HEK293 (cell line): Measurements from ENCODE around the gene TRAF6.

Experiments used
- GLI4 ChIP-seq: fragments of 450-650 bp; formaldehyde crosslinking; IDR thresholded peaks from 2 replicates; pipeline ENCODE4 v1.5.1; 2016; ENCODE audit warnings: missing biosample characterization, missing genetic modification characterization
- HIC1 ChIP-seq: fragments of 450-650 bp; formaldehyde crosslinking; IDR thresholded peaks from 2 replicates; pipeline ENCODE4 v1.5.1; 2016; ENCODE audit warnings: missing biosample characterization, missing genetic modification characterization
- KLF17 ChIP-seq: fragments of 450-650 bp; formaldehyde crosslinking; IDR thresholded peaks from 2 replicates; pipeline ENCODE4 v1.5.1; 2016; ENCODE audit warnings: missing biosample characterization, missing genetic modification characterization
- KLF9 ChIP-seq: fragments of 450-650 bp; formaldehyde crosslinking; IDR thresholded peaks from 2 replicates; pipeline ENCODE4 v1.5.1; 2016; ENCODE audit warnings: missing biosample characterization, missing genetic modification characterization, low read depth
- SP2 ChIP-seq: fragments of 450-650 bp; formaldehyde crosslinking; IDR thresholded peaks from 2 replicates; pipeline ENCODE4 v1.5.1; 2016; ENCODE audit warnings: missing biosample characterization, missing genetic modification characterization
- ZBTB7A ChIP-seq: fragments of 450-650 bp; formaldehyde crosslinking; IDR thresholded peaks from 2 replicates; pipeline ENCODE4 v1.5.1; 2016; ENCODE audit warnings: low read depth, missing biosample characterization, missing genetic modification characterization
- ZFP69B ChIP-seq: fragments of 450-650 bp; formaldehyde crosslinking; IDR thresholded peaks from 2 replicates; pipeline ENCODE4 v1.5.1; 2016; ENCODE audit warnings: missing biosample characterization, missing genetic modification characterization
- ZIC2 ChIP-seq: fragments of 450-650 bp; formaldehyde crosslinking; IDR thresholded peaks from 2 replicates; pipeline ENCODE4 v1.5.1; 2016; ENCODE audit warnings: missing biosample characterization, missing genetic modification characterization
- ZNF16 ChIP-seq: fragments of 450-650 bp; formaldehyde crosslinking; IDR thresholded peaks from 2 replicates; pipeline ENCODE4 v1.5.1; 2016; ENCODE audit warnings: low read depth, missing biosample characterization, missing genetic modification characterization
- ZNF18 ChIP-seq: fragments of 450-650 bp; formaldehyde crosslinking; IDR thresholded peaks from 2 replicates; pipeline ENCODE4 v1.5.1; 2016; ENCODE audit warnings: missing biosample characterization, missing genetic modification characterization
- ZNF2 ChIP-seq: fragments of 450-650 bp; formaldehyde crosslinking; IDR thresholded peaks from 2 replicates; pipeline ENCODE4 v1.5.1; 2016; ENCODE audit warnings: missing biosample characterization, missing genetic modification characterization
- ZNF274 ChIP-seq, 2 experiments: fragments of 200-500 bp in 1 of 2; fragments of 450-650 bp in 1 of 2; sonication (Bioruptor generic) in 1 of 2; formaldehyde crosslinking in 1 of 2; IDR thresholded peaks; 2 replicates each; pipeline versions ENCODE4 v1.5.1 to v1.6.1; 2014 to 2016; ENCODE audit warnings: borderline replicate concordance in 1 of 2, inconsistent platforms in 1 of 2, low read length in 1 of 2, missing biosample characterization in 1 of 2, missing genetic modification characterization in 1 of 2
- ZNF292 ChIP-seq: fragments of 450-650 bp; formaldehyde crosslinking; IDR thresholded peaks from 2 replicates; pipeline ENCODE4 v1.5.1; 2016; ENCODE audit warnings: low read depth, missing biosample characterization, missing genetic modification characterization, borderline replicate concordance
- ZNF335 ChIP-seq: fragments of 450-650 bp; formaldehyde crosslinking; conservative IDR thresholded peaks from 2 replicates; pipeline ENCODE4 v1.5.1; 2016; ENCODE audit warnings: missing biosample characterization, missing genetic modification characterization
- ZNF513 ChIP-seq: fragments of 450-650 bp; IDR thresholded peaks from 2 replicates; pipeline ENCODE4 v1.5.1; 2018; ENCODE audit warnings: missing biosample characterization, missing genetic modification characterization
- ZNF571 ChIP-seq: fragments of 450-650 bp; formaldehyde crosslinking; IDR thresholded peaks from 2 replicates; pipeline ENCODE4 v1.5.0; 2017; ENCODE audit warnings: missing biosample characterization, missing genetic modification characterization
- ZNF629 ChIP-seq: fragments of 450-650 bp; formaldehyde crosslinking; IDR thresholded peaks from 2 replicates; pipeline ENCODE4 v1.5.1; 2017; ENCODE audit warnings: missing biosample characterization, missing genetic modification characterization
- ZNF645 ChIP-seq: fragments of 450-650 bp; formaldehyde crosslinking; IDR thresholded peaks from 2 replicates; pipeline ENCODE4; 2016; ENCODE audit warnings: missing biosample characterization, missing genetic modification characterization
- ZNF791 ChIP-seq: fragments of 450-650 bp; formaldehyde crosslinking; IDR thresholded peaks from 2 replicates; pipeline ENCODE4 v1.5.1; 2016; ENCODE audit warnings: missing biosample characterization, missing genetic modification characterization

The TRAF6 gene

GRCh38 chr11:36469881-36470802 lies 39.9 kb downstream of the TRAF6 start (continued):
- TF ChIP-seq ZNF274 (IDR thresholded peaks at IDR 0.05; ENCODE audit: low read length): no peak
- no peak for TF ChIP-seq ZNF274 (tag by site-specific recombination; IDR thresholded peaks at IDR 0.05; ENCODE audit: borderline replicate concordance)
- TF ChIP-seq ZNF629 (tag by site-specific recombination): peak; percentile 91
- TF ChIP-seq ZFP69B (tag by site-specific recombination): no peak
- no peak for TF ChIP-seq KLF9
- no peak for TF ChIP-seq ZNF791
- TF ChIP-seq ZNF2 (tag by site-specific recombination): 0 out of 2 replicates have a peak, but pooled peaks have one; percentile 23
- no peak for TF ChIP-seq ZNF645 (tag by site-specific recombination)
- no peak for TF ChIP-seq ZNF18
- TF ChIP-seq HIC1 (tag by site-specific recombination): 0 out of 2 replicates have a peak, but pooled peaks have one; percentile 29
- no peak for TF ChIP-seq ZNF292 (tag by site-specific recombination)
- no peak for TF ChIP-seq SP2 (tag by site-specific recombination)
- no peak for TF ChIP-seq ZNF16 (tag by site-specific recombination)
- TF ChIP-seq ZNF335 (tag by site-specific recombination): peak; percentile 97
- TF ChIP-seq ZIC2: no peak
- no peak for TF ChIP-seq ZNF513
- no peak for TF ChIP-seq GLI4 (tag by site-specific recombination)
- no peak for TF ChIP-seq ZBTB7A (tag by site-specific recombination)
- no peak for TF ChIP-seq KLF17
- TF ChIP-seq ZNF571 (tag by site-specific recombination): no peak
